Panc1 (cell line): ENCODE data around the gene FAM98C. TPM values are rescaled to one million over a fixed set of nuclear protein-coding genes. Genes with fewer than 3 reads are reported as not detected.

Experiments
- ATAC-seq: fragments of 200-7000 bp; cut with Tn5 transposase; 2 replicates; pipeline ENCODE4 v1.9.1; 2020; ENCODE audit warnings: mild to moderate bottlenecking, moderate library complexity
- BruUV-seq: library from RNA; stranded (reverse); fragments of 400-500 nt; replicated peaks from 2 replicates; lab custom pipeline; 2021; lab: Mats Ljungman, UMichigan
- CTCF ChIA-PET: fragments of 300-600 bp; sonication (Branson Sonifier 250); formaldehyde crosslinking; loops from one replicate; lab custom pipeline; 2022; ENCODE audit warnings: antibody characterized with exemption; lab: Charles Lee
- POLR2A ChIA-PET: fragments of 300-600 bp; sonication (Branson Sonifier 250); formaldehyde crosslinking; loops from one replicate; lab custom pipeline; 2022; ENCODE audit warnings: antibody characterized with exemption; lab: Charles Lee
- DNase-seq: peaks from one replicate; pipeline ENCODE4 v3.0.0-alpha.2; 2010; ENCODE audit warnings: low read depth, low spot score
- H3K27ac ChIP-seq: 2 replicates; pipeline ENCODE4 v1.5.1; 2011; ENCODE audit warnings: mild to moderate bottlenecking, low read length, inconsistent platforms
- H3K27me3 ChIP-seq: fragments of 200-500 bp; sonication (Bioruptor generic); 2 replicates; pipeline ENCODE4 v1.6.0; 2014; ENCODE audit warnings: low read length, inconsistent platforms; ENCODE audit not compliant: control insufficient read depth, insufficient read depth
- H3K36me3 ChIP-seq: fragments of 200-500 bp; sonication (Bioruptor generic); 2 replicates; pipeline ENCODE4 v1.5.1; 2014; ENCODE audit warnings: inconsistent platforms, mild to moderate bottlenecking, low read length, moderate library complexity; ENCODE audit not compliant: control insufficient read depth, insufficient read depth
- H3K4me1 ChIP-seq: 2 replicates; pipeline ENCODE4 v1.5.1; 2011; ENCODE audit warnings: inconsistent platforms, mild to moderate bottlenecking, low read length, moderate library complexity; ENCODE audit not compliant: control insufficient read depth, insufficient read depth
- H3K4me3 ChIP-seq, 2 experiments: 2 replicates each; pipeline ENCODE4 v1.5.1; 2011 to 2012; ENCODE audit warnings: low read depth in 2 of 2, low read length in 2 of 2, mild to moderate bottlenecking in 2 of 2, inconsistent platforms in 1 of 2, moderate library complexity in 1 of 2
- H3K9me3 ChIP-seq: fragments of 200-500 bp; sonication (Bioruptor generic); 2 replicates; pipeline ENCODE4 v1.5.1; 2014; ENCODE audit warnings: low read depth, mild to moderate bottlenecking, inconsistent platforms, low read length, moderate library complexity; ENCODE audit not compliant: control insufficient read depth, insufficient read depth
- CTCF ChIP-seq: fragments of 450-650 bp; IDR thresholded peaks from 2 replicates; pipeline ENCODE4 v1.5.1; 2017; ENCODE audit warnings: mild to moderate bottlenecking
- POLR2AphosphoS5 ChIP-seq: IDR thresholded peaks from 2 replicates; pipeline ENCODE4 v1.6.1; 2012; ENCODE audit warnings: mild to moderate bottlenecking, low read depth, low read length, moderate library complexity
- SIN3A ChIP-seq: IDR thresholded peaks from 2 replicates; pipeline ENCODE4 v1.6.1; 2012; ENCODE audit warnings: low read depth, mild to moderate bottlenecking, low read length, moderate library complexity, borderline replicate concordance; ENCODE audit not compliant: insufficient read depth
- TCF7L2 ChIP-seq: IDR thresholded peaks from 2 replicates; pipeline ENCODE4 v1.6.1; 2011; ENCODE audit warnings: mild to moderate bottlenecking, low read depth, low read length, inconsistent platforms
- in situ Hi-C: cut with HindIII; loops from 2 replicates; pipeline ENCODE4 v1.10.0; 2016; ENCODE audit warnings: low sequenced_read_pairs, low pct_unique_long_range_greater_than_20kb
- intact Hi-C: fragments of 100-400 bp; cut with micrococcal nuclease; formaldehyde crosslinking; loops from one replicate; pipeline ENCODE4 v1.10.0; 2022; ENCODE audit not compliant: unreplicated experiment
- total RNA-seq: library from RNA; stranded (reverse); gene quantifications from one replicate; pipeline ENCODE4 v1.2.1, GENCODE V29; 2021; ENCODE audit not compliant: unreplicated experiment
- TF ChIP-seq, protein P1 (sequence below), 2 experiments: IDR thresholded peaks; 2 replicates each; pipeline ENCODE4 v1.6.1; 2011 to 2012; ENCODE audit warnings: low read depth in 2 of 2, control low read depth in 1 of 2, low read length in 1 of 2, mild to moderate bottlenecking in 1 of 2, moderate library complexity in 1 of 2; ENCODE audit not compliant: insufficient read depth in 1 of 2

The FAM98C gene
- total RNA-seq, 1 experiment from 2014 or later = 24.7 TPM

- peaks cover 10% of the 10 kb centered on the region for H3K27me3 ChIP-seq
- in situ Hi-C loops = no loop called here
- H3K4me3 ChIP-seq = no peak overlapping the region
- DNase-seq (no peak), ATAC-seq (no peak)
- H3K27ac ChIP-seq = no peak overlapping the region
- no TSS peak for BruUV-seq
- 0 out of 2 replicates have a peak, but pooled peaks cover 3% of the 10 kb centered on the region for H3K4me1 ChIP-seq
- intact Hi-C loops = no loop called here
- no peaks in the 10 kb centered on the region for H3K9me3 ChIP-seq
- no peaks in the 10 kb centered on the region for H3K36me3 ChIP-seq
- TF ChIP-seq, protein P1, sequence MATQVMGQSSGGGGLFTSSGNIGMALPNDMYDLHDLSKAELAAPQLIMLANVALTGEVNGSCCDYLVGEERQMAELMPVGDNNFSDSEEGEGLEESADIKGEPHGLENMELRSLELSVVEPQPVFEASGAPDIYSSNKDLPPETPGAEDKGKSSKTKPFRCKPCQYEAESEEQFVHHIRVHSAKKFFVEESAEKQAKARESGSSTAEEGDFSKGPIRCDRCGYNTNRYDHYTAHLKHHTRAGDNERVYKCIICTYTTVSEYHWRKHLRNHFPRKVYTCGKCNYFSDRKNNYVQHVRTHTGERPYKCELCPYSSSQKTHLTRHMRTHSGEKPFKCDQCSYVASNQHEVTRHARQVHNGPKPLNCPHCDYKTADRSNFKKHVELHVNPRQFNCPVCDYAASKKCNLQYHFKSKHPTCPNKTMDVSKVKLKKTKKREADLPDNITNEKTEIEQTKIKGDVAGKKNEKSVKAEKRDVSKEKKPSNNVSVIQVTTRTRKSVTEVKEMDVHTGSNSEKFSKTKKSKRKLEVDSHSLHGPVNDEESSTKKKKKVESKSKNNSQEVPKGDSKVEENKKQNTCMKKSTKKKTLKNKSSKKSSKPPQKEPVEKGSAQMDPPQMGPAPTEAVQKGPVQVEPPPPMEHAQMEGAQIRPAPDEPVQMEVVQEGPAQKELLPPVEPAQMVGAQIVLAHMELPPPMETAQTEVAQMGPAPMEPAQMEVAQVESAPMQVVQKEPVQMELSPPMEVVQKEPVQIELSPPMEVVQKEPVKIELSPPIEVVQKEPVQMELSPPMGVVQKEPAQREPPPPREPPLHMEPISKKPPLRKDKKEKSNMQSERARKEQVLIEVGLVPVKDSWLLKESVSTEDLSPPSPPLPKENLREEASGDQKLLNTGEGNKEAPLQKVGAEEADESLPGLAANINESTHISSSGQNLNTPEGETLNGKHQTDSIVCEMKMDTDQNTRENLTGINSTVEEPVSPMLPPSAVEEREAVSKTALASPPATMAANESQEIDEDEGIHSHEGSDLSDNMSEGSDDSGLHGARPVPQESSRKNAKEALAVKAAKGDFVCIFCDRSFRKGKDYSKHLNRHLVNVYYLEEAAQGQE (IDR thresholded peaks at IDR 0.05; ENCODE audit: insufficient read depth in 1 of 2, low read depth in 2 of 2, low read length in 1 of 2) = no peak
- TF ChIP-seq POLR2AphosphoS5 (no peak), CTCF (no peak), TCF7L2 (no peak), SIN3A (no peak)
- ChIA-PET CTCF (no interaction called here), POLR2A (interaction anchor here (0.8 kb wide), 1 partner anchor 28 kb away, joined by 6 read pairs; the partner anchor contains the start of gene GGN)
Measured at GRCh38 chr19:38360351-38360750, 42.5 kb upstream of the FAM98C start.

GRCh38 chr19:38360839-38361631 lies 41.9 kb upstream of the FAM98C start:
- no peak overlapping the region for H3K27ac ChIP-seq
- ChIA-PET POLR2A (interaction anchor here (0.5 to 0.8 kb wide), 3 partner anchors 14 to 230 kb away, joined by 4 to 8 read pairs (median 6); partner anchors contain the start of gene GGN), CTCF (interaction anchor here (0.5 to 0.7 kb wide), 2 partner anchors 27 to 218 kb away, joined by 3 to 7 read pairs; partner anchors contain the start of gene SPRED3)
- intact Hi-C loops = no loop called here
- no peaks in the 10 kb centered on the region for H3K36me3 ChIP-seq
- DNase-seq = no peak
- 0 out of 2 replicates have a peak, but pooled peaks cover 3% of the 10 kb centered on the region for H3K4me1 ChIP-seq
- H3K27me3 ChIP-seq = peaks cover 10% of the 10 kb centered on the region
- H3K9me3 ChIP-seq = no peaks in the 10 kb centered on the region
- in situ Hi-C loops = no loop called here
- ATAC-seq = peak; percentile 20
- TF ChIP-seq TCF7L2 = no peak
- TF ChIP-seq SIN3A = 0 out of 2 replicates have a peak, but pooled peaks have one; percentile 30
- TF ChIP-seq, protein P1 (IDR thresholded peaks at IDR 0.05; ENCODE audit: insufficient read depth in 1 of 2, low read depth in 2 of 2, low read length in 1 of 2) = no peak
- H3K4me3 ChIP-seq = peak overlapping the region; percentile 67 to 80
- no TSS peak for BruUV-seq
